ENCODE measurements around the gene ABTB2.

The ABTB2 gene

GRCh38 chr11:34335801-34336200, 22.0 kb downstream of the ABTB2 start:
- Histone ChIP-seq H3K4me1 (ENCODE audit: control insufficient read depth in 2 of 2, insufficient read depth in 1 of 2, low read depth in 1 of 2, low read length in 2 of 2) (peaks cover 0 to 3% of the 10 kb centered on the region in 2 donors), H3K9ac (ENCODE audit: low read depth, low read length, poor library complexity) (no peak overlapping the region), H2BK120ac (ENCODE audit: low read depth, low read length) (no peak overlapping the region), H2BK12ac (ENCODE audit: low read length) (no peak overlapping the region), H3K18ac (ENCODE audit: low read length) (no peak overlapping the region), H2AK5ac (ENCODE audit: low read depth, low read length) (no peak overlapping the region), H3K4me2 (ENCODE audit: insufficient read depth, low read length, poor library complexity, severe bottlenecking) (no peak overlapping the region), H3K27me3 (ENCODE audit: control insufficient read depth in 3 of 3, insufficient read depth in 3 of 3, low read depth in 1 of 3, low read length in 3 of 3) (no peaks in the 10 kb centered on the region), H3K79me1 (ENCODE audit: low read depth, low read length) (no peaks in the 10 kb centered on the region), H3K23ac (ENCODE audit: low read depth, low read length, poor library complexity) (no peak overlapping the region), H3K9me3 (replicated peaks in 1 of 2; ENCODE audit: control insufficient read depth in 2 of 2, insufficient read depth in 1 of 2, low read depth in 1 of 2, low read length in 2 of 2) (no peaks in the 10 kb centered on the region), H4K91ac (ENCODE audit: low read depth, low read length, poor library complexity) (no peak overlapping the region), H3K14ac (ENCODE audit: low read length) (no peak overlapping the region), H2AFZ (ENCODE audit: low read length) (no peak overlapping the region), H2BK15ac (ENCODE audit: low read length) (no peak overlapping the region), H3K27ac (replicated peaks; ENCODE audit: low read length) (no peak overlapping the region), H3K36me3 (replicated peaks in 1 of 2; ENCODE audit: control insufficient read depth in 2 of 2, insufficient read depth in 2 of 2, low read length in 2 of 2) (no peaks in the 10 kb centered on the region), H4K8ac (ENCODE audit: low read depth, low read length) (no peak overlapping the region), H3K4ac (ENCODE audit: low read length) (no peak overlapping the region), H3K4me3 (ENCODE audit: low read length in 2 of 2) (no peak overlapping the region), H2BK5ac (ENCODE audit: low read length) (no peak overlapping the region)
- no peak for DNase-seq (ENCODE audit: low spot score)
- WGBS, 2 donors (ENCODE audit: extremely low coverage in 2 of 2, insufficient read length in 2 of 2, insufficient replicate concordance in 1 of 2): no CpG with 5 or more reads among the region's 5 CpGs

GRCh38 chr11:34335331-34335730, 22.5 kb downstream of the ABTB2 start:
- H3K18ac ChIP-seq (ENCODE audit: low read length): no peak overlapping the region
- no peak overlapping the region for H4K91ac ChIP-seq (ENCODE audit: low read depth, low read length, poor library complexity)
- H3K36me3 ChIP-seq (replicated peaks in 1 of 2; ENCODE audit: control insufficient read depth in 2 of 2, insufficient read depth in 2 of 2, low read length in 2 of 2): no peaks in the 10 kb centered on the region
- H2BK12ac ChIP-seq (ENCODE audit: low read length): no peak overlapping the region
- no peak overlapping the region for H3K27ac ChIP-seq (replicated peaks; ENCODE audit: low read length)
- H3K27me3 ChIP-seq (ENCODE audit: control insufficient read depth in 3 of 3, insufficient read depth in 3 of 3, low read depth in 1 of 3, low read length in 3 of 3): no peaks in the 10 kb centered on the region
- no peak overlapping the region for H3K4ac ChIP-seq (ENCODE audit: low read length)
- no peak overlapping the region for H3K4me3 ChIP-seq (ENCODE audit: low read length in 2 of 2)
- no peak overlapping the region for H3K9ac ChIP-seq (ENCODE audit: low read depth, low read length, poor library complexity)
- H3K4me1 ChIP-seq (ENCODE audit: control insufficient read depth in 2 of 2, insufficient read depth in 1 of 2, low read depth in 1 of 2, low read length in 2 of 2): peaks cover 0 to 3% of the 10 kb centered on the region in 2 donors
- H2AK5ac ChIP-seq (ENCODE audit: low read depth, low read length): no peak overlapping the region
- no peak overlapping the region for H2BK120ac ChIP-seq (ENCODE audit: low read depth, low read length)
- H3K9me3 ChIP-seq (replicated peaks in 1 of 2; ENCODE audit: control insufficient read depth in 2 of 2, insufficient read depth in 1 of 2, low read depth in 1 of 2, low read length in 2 of 2): no peaks in the 10 kb centered on the region
- H3K14ac ChIP-seq (ENCODE audit: low read length): no peak overlapping the region
- H2AFZ ChIP-seq (ENCODE audit: low read length): no peak overlapping the region
- no peak overlapping the region for H3K4me2 ChIP-seq (ENCODE audit: insufficient read depth, low read length, poor library complexity, severe bottlenecking)
- no peak for DNase-seq (ENCODE audit: low spot score)
- no peak overlapping the region for H2BK15ac ChIP-seq (ENCODE audit: low read length)
- H3K79me1 ChIP-seq (ENCODE audit: low read depth, low read length): no peaks in the 10 kb centered on the region
- no CpG with 5 or more reads among the region's 2 CpGs for WGBS, 2 donors (ENCODE audit: extremely low coverage in 2 of 2, insufficient read length in 2 of 2, insufficient replicate concordance in 1 of 2)
- no peak overlapping the region for H2BK5ac ChIP-seq (ENCODE audit: low read length)
- no peak overlapping the region for H3K23ac ChIP-seq (ENCODE audit: low read depth, low read length, poor library complexity)
- no peak overlapping the region for H4K8ac ChIP-seq (ENCODE audit: low read depth, low read length)

GRCh38 chr11:34333787-34334186, 24.0 kb downstream of the ABTB2 start:
- H3K23ac ChIP-seq (ENCODE audit: low read depth, low read length, poor library complexity): no peak overlapping the region
- no peak overlapping the region for H2BK5ac ChIP-seq (ENCODE audit: low read length)
- no peak overlapping the region for H3K14ac ChIP-seq (ENCODE audit: low read length)
- H3K4me3 ChIP-seq (ENCODE audit: low read length in 2 of 2): no peak overlapping the region
- H2AK5ac ChIP-seq (ENCODE audit: low read depth, low read length): no peak overlapping the region
- DNase-seq (ENCODE audit: low spot score): no peak
- H3K4ac ChIP-seq (ENCODE audit: low read length): no peak overlapping the region
- H2BK15ac ChIP-seq (ENCODE audit: low read length): no peak overlapping the region
- no peak overlapping the region for H3K27ac ChIP-seq (replicated peaks; ENCODE audit: low read length)
- no peak overlapping the region for H2AFZ ChIP-seq (ENCODE audit: low read length)
- no peak overlapping the region for H2BK12ac ChIP-seq (ENCODE audit: low read length)
- H3K79me1 ChIP-seq (ENCODE audit: low read depth, low read length): no peaks in the 10 kb centered on the region
- no peak overlapping the region for H3K4me2 ChIP-seq (ENCODE audit: insufficient read depth, low read length, poor library complexity, severe bottlenecking)
- H2BK120ac ChIP-seq (ENCODE audit: low read depth, low read length): no peak overlapping the region
- no peaks in the 10 kb centered on the region for H3K9me3 ChIP-seq (replicated peaks in 1 of 2; ENCODE audit: control insufficient read depth in 2 of 2, insufficient read depth in 1 of 2, low read depth in 1 of 2, low read length in 2 of 2)
- no peak overlapping the region for H3K9ac ChIP-seq (ENCODE audit: low read depth, low read length, poor library complexity)
- H4K91ac ChIP-seq (ENCODE audit: low read depth, low read length, poor library complexity): no peak overlapping the region
- no peak overlapping the region for H4K8ac ChIP-seq (ENCODE audit: low read depth, low read length)
- H3K36me3 ChIP-seq (replicated peaks in 1 of 2; ENCODE audit: control insufficient read depth in 2 of 2, insufficient read depth in 2 of 2, low read length in 2 of 2): no peaks in the 10 kb centered on the region
- H3K27me3 ChIP-seq (ENCODE audit: control insufficient read depth in 3 of 3, insufficient read depth in 3 of 3, low read depth in 1 of 3, low read length in 3 of 3): no peaks in the 10 kb centered on the region
- WGBS, 2 donors (ENCODE audit: extremely low coverage in 2 of 2, insufficient read length in 2 of 2, insufficient replicate concordance in 1 of 2): no CpG with 5 or more reads among the region's 3 CpGs
- H3K18ac ChIP-seq (ENCODE audit: low read length): no peak overlapping the region
- H3K4me1 ChIP-seq (ENCODE audit: control insufficient read depth in 2 of 2, insufficient read depth in 1 of 2, low read depth in 1 of 2, low read length in 2 of 2): peaks cover 0 to 3% of the 10 kb centered on the region in 2 donors

- no peak overlapping the region for H3K9ac ChIP-seq (ENCODE audit: low read depth, low read length, poor library complexity)
- H3K14ac ChIP-seq (ENCODE audit: low read length): no peak overlapping the region
- no peak overlapping the region for H3K18ac ChIP-seq (ENCODE audit: low read length)
- no peak overlapping the region for H4K91ac ChIP-seq (ENCODE audit: low read depth, low read length, poor library complexity)
- H3K4me2 ChIP-seq (ENCODE audit: insufficient read depth, low read length, poor library complexity, severe bottlenecking): no peak overlapping the region
- WGBS, 2 donors (ENCODE audit: extremely low coverage in 2 of 2, insufficient read length in 2 of 2, insufficient replicate concordance in 1 of 2): no CpG with 5 or more reads among the region's 3 CpGs
- H3K27me3 ChIP-seq (ENCODE audit: control insufficient read depth in 3 of 3, insufficient read depth in 3 of 3, low read depth in 1 of 3, low read length in 3 of 3): no peaks in the 10 kb centered on the region
- no peak overlapping the region for H2BK15ac ChIP-seq (ENCODE audit: low read length)
- no peak overlapping the region for H3K23ac ChIP-seq (ENCODE audit: low read depth, low read length, poor library complexity)
- no peak overlapping the region for H2AFZ ChIP-seq (ENCODE audit: low read length)
- no peak overlapping the region for H3K4me3 ChIP-seq (ENCODE audit: low read length in 2 of 2)
- H2AK5ac ChIP-seq (ENCODE audit: low read depth, low read length): no peak overlapping the region
- no peak overlapping the region for H2BK12ac ChIP-seq (ENCODE audit: low read length)
- H3K36me3 ChIP-seq (replicated peaks in 1 of 2; ENCODE audit: control insufficient read depth in 2 of 2, insufficient read depth in 2 of 2, low read length in 2 of 2): no peaks in the 10 kb centered on the region
- peaks cover 0 to 3% of the 10 kb centered on the region in 2 donors for H3K4me1 ChIP-seq (ENCODE audit: control insufficient read depth in 2 of 2, insufficient read depth in 1 of 2, low read depth in 1 of 2, low read length in 2 of 2)
- no peak overlapping the region for H3K27ac ChIP-seq (replicated peaks; ENCODE audit: low read length)
- no peaks in the 10 kb centered on the region for H3K9me3 ChIP-seq (replicated peaks in 1 of 2; ENCODE audit: control insufficient read depth in 2 of 2, insufficient read depth in 1 of 2, low read depth in 1 of 2, low read length in 2 of 2)
- H2BK5ac ChIP-seq (ENCODE audit: low read length): no peak overlapping the region
- DNase-seq (ENCODE audit: low spot score): no peak
- no peaks in the 10 kb centered on the region for H3K79me1 ChIP-seq (ENCODE audit: low read depth, low read length)
- no peak overlapping the region for H3K4ac ChIP-seq (ENCODE audit: low read length)
- no peak overlapping the region for H2BK120ac ChIP-seq (ENCODE audit: low read depth, low read length)
- no peak overlapping the region for H4K8ac ChIP-seq (ENCODE audit: low read depth, low read length)
Observed at GRCh38 chr11:34332524-34332923, 25.3 kb downstream of the ABTB2 start.
